ENCODE data around the gene CD14. TPM values are rescaled to one million over a fixed set of nuclear protein-coding genes. Genes with fewer than 3 reads are reported as not detected.

The CD14 gene
- total RNA-seq (100 to 1,000 TPM; 104 to 205 TPM), polyA plus RNA-seq (100 to 1,000 TPM in 1 of 2 donors, 10 to 100 TPM in 1; 34.9 to 115 TPM)
- long read RNA-seq, donor 1, transcript CD14-203 (3 exons, 882 nt), result minor isoform, 9 of 284 reads
- long read RNA-seq, donor 1, transcript CD14-201 (2 exons, 1,886 nt), result major isoform, 257 of 284 reads
- long read RNA-seq, donor 1, partial matches to known transcripts, result 0 of 284 reads
- long read RNA-seq, donor 1, other reads (novel, unspliced or antisense), result 18 of 284 reads
- long read RNA-seq, donor 2, transcript CD14-201 (2 exons, 1,886 nt), result major isoform, 64 of 71 reads
- long read RNA-seq, donor 2, partial matches to known transcripts, result 0 of 71 reads
- long read RNA-seq, donor 2, other reads (novel, unspliced or antisense), result 6 of 71 reads

DNA sequence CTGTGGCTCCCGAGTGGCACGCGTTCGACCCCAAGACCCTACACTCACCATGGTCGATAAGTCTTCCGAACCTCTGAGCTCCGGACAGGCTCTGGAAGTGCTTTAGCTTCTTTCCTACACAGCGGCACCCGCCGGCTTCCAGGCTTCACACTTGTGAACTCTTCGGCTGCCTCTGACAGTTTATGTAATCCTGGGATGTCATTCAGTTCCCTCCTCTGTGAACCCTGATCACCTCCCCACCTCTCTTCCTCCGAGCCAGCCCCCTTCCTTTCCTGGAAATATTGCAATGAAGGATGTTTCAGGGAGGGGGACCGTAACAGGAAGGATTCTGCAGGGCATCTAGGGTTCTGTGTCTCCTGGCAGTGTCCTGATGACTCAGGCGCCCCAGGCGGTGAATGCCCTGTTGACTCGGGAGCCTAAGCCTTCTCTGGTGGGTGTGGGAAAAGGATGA lies at the start of gene CD14:
Gene CD14 (minus strand): TSS at position 155 of the 451 bp plus-strand sequence. CDS start 104 bp downstream, at position 51.
- ATAC-seq (ENCODE audit: low FRiP score) (peak; percentile 72), DNase-seq (peak; percentile 84)
- Histone ChIP-seq H3K36me3 (ENCODE audit: control insufficient read depth in 1 of 2, insufficient read depth in 2 of 2, low read length in 1 of 2) (no peaks in the 10 kb centered on the region), H3K27me3 (ENCODE audit: control insufficient read depth in 1 of 2, insufficient read depth in 2 of 2, low read length in 1 of 2) (no peaks in the 10 kb centered on the region), H3K4me1 (ENCODE audit: control insufficient read depth in 1 of 2, insufficient read depth in 2 of 2, low read length in 2 of 2) (no peaks in the 10 kb centered on the region), H3K9me3 (ENCODE audit: control insufficient read depth, low read length) (no peaks in the 10 kb centered on the region), H3K27ac (ENCODE audit: low read depth in 1 of 2, low read length in 2 of 2) (no peak within 1 kb of the TSS), H3K4me3 (ENCODE audit: low read length in 2 of 2) (peak within 1 kb of the TSS; percentile 15 to 28)
- intact Hi-C loops (cut with DNase I), result loop anchor here in 1 of 2 donors (2.0 kb wide), 1 partner anchor 66 kb away; no protein-coding TSS in a partner anchor
- WGBS, 2 donors, result 4 to 9% methylated on average over 16 of the region's 16 CpGs

DNA sequence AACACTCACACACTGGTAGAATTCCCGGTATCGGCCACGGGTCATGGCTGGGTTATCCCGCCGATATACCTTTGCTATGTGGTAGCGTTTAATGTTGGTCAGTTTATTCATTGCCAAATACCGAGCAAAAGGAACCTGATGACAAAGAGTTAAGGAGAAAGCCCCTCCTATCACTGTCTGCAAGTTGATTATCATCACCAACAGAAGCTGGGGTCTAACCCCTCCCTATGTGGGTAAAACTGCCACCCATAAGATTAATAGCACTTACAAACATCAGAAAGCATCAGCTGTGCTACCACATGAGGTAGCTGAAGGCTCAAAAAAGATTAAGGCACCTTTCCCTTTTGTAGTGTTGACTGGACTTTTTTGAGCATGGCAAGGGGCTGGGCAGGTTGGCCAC lies 46.0 kb upstream of the CD14 start:
- intact Hi-C loops (cut with DNase I), result no loop called here
- 96 to 97% methylated on average over 7 of the region's 7 CpGs for WGBS, 2 donors
- no peaks in the 10 kb centered on the region for H3K27me3 ChIP-seq (ENCODE audit: control insufficient read depth in 1 of 2, insufficient read depth in 2 of 2, low read length in 1 of 2)
- no peaks in the 10 kb centered on the region for H3K9me3 ChIP-seq (ENCODE audit: control insufficient read depth, low read length)
- no peak overlapping the region for H3K27ac ChIP-seq (ENCODE audit: low read depth in 1 of 2, low read length in 2 of 2)
- ATAC-seq (ENCODE audit: low FRiP score), result no peak
- DNase-seq, result no peak
- H3K36me3 ChIP-seq (ENCODE audit: control insufficient read depth in 1 of 2, insufficient read depth in 2 of 2, low read length in 1 of 2), result peaks cover 3 to 16% of the 10 kb centered on the region in 2 donors
- no peaks in the 10 kb centered on the region for H3K4me1 ChIP-seq (ENCODE audit: control insufficient read depth in 1 of 2, insufficient read depth in 2 of 2, low read length in 2 of 2)
- H3K4me3 ChIP-seq (ENCODE audit: low read length in 2 of 2), result no peak overlapping the region

DNA sequence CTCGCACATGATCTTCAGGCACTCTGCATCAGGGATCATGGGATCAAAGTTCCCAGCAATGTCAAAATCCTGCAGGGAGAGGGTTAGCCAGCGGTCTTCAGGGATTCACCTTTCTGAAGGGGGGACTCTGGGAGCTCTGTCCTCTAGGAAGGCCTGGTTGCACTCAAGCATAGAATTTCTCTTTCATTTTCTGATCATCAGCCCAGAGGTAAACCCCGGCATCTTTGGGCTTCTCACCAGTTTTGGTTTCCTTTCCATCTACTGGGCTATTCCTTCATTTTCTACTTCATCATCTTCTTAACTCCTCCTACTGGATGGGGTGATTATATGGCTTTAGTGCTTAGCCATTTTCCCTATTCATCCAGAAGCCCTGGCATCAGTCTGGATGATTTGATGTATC lies 45.0 kb upstream of the CD14 start:
- ATAC-seq (ENCODE audit: low FRiP score) (no peak), DNase-seq (no peak)
- H3K4me3 ChIP-seq (ENCODE audit: low read length in 2 of 2), result no peak overlapping the region
- no peaks in the 10 kb centered on the region for H3K9me3 ChIP-seq (ENCODE audit: control insufficient read depth, low read length)
- H3K36me3 ChIP-seq (ENCODE audit: control insufficient read depth in 1 of 2, insufficient read depth in 2 of 2, low read length in 1 of 2), result peaks cover 3 to 16% of the 10 kb centered on the region in 2 donors
- WGBS, 2 donors, result 96 to 99% methylated on average over 3 of the region's 3 CpGs
- intact Hi-C loops (cut with DNase I), result no loop called here
- H3K27me3 ChIP-seq (ENCODE audit: control insufficient read depth in 1 of 2, insufficient read depth in 2 of 2, low read length in 1 of 2), result no peaks in the 10 kb centered on the region
- H3K4me1 ChIP-seq (ENCODE audit: control insufficient read depth in 1 of 2, insufficient read depth in 2 of 2, low read length in 2 of 2), result no peaks in the 10 kb centered on the region
- H3K27ac ChIP-seq (ENCODE audit: low read depth in 1 of 2, low read length in 2 of 2), result no peak overlapping the region

DNA sequence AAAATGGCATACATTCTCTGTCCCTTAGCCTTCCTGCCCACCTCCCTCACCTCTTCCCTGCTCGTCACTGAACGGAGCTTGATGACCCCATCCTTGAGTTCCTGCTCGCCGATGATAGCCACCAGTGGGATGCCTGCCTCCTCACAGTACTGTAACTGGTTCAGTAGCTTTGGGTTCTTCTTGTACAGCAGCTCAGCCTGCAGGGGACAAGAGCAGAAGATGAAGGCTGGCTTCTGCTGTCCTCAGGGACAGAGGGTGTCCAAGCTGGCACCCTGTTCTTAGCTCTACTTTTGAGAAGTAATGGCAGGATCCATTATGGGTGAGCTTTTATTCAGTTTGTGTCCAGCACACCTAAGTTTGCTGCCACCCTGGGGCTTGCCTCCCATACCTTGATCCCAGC lies 41.7 kb upstream of the CD14 start:
- Histone ChIP-seq H3K27ac (ENCODE audit: low read depth in 1 of 2, low read length in 2 of 2) (no peak overlapping the region), H3K4me1 (ENCODE audit: control insufficient read depth in 1 of 2, insufficient read depth in 2 of 2, low read length in 2 of 2) (no peaks in the 10 kb centered on the region), H3K9me3 (ENCODE audit: control insufficient read depth, low read length) (no peaks in the 10 kb centered on the region), H3K4me3 (ENCODE audit: low read length in 2 of 2) (no peak overlapping the region), H3K27me3 (ENCODE audit: control insufficient read depth in 1 of 2, insufficient read depth in 2 of 2, low read length in 1 of 2) (no peaks in the 10 kb centered on the region), H3K36me3 (ENCODE audit: control insufficient read depth in 1 of 2, insufficient read depth in 2 of 2, low read length in 1 of 2) (peaks cover 0 to 12% of the 10 kb centered on the region in 2 donors)
- WGBS, 2 donors, result 87 to 88% methylated on average over 4 of the region's 4 CpGs
- intact Hi-C loops (cut with DNase I), result no loop called here
- ATAC-seq (ENCODE audit: low FRiP score), result no peak
- DNase-seq, result no peak

GRCh38 chr5:140674211-140674610 lies 41.2 kb upstream of the CD14 start:
- DNase-seq, result no peak
- ATAC-seq (ENCODE audit: low FRiP score), result no peak
- intact Hi-C loops (cut with DNase I), result no loop called here
- H3K36me3 ChIP-seq (ENCODE audit: control insufficient read depth in 1 of 2, insufficient read depth in 2 of 2, low read length in 1 of 2), result peaks cover 0 to 13% of the 10 kb centered on the region in 2 donors
- H3K4me3 ChIP-seq (ENCODE audit: low read length in 2 of 2), result no peak overlapping the region
- no peak overlapping the region for H3K27ac ChIP-seq (ENCODE audit: low read depth in 1 of 2, low read length in 2 of 2)
- whole genome bisulfite sequencing, 2 donors, result 87 to 88% methylated on average over 2 of the region's 2 CpGs
- no peaks in the 10 kb centered on the region for H3K4me1 ChIP-seq (ENCODE audit: control insufficient read depth in 1 of 2, insufficient read depth in 2 of 2, low read length in 2 of 2)
- H3K27me3 ChIP-seq (ENCODE audit: control insufficient read depth in 1 of 2, insufficient read depth in 2 of 2, low read length in 1 of 2), result no peaks in the 10 kb centered on the region
- H3K9me3 ChIP-seq (ENCODE audit: control insufficient read depth, low read length), result no peaks in the 10 kb centered on the region

- peaks cover 0 to 16% of the 10 kb centered on the region in 2 donors for H3K36me3 ChIP-seq (ENCODE audit: control insufficient read depth in 1 of 2, insufficient read depth in 2 of 2, low read length in 1 of 2)
- H3K27me3 ChIP-seq (ENCODE audit: control insufficient read depth in 1 of 2, insufficient read depth in 2 of 2, low read length in 1 of 2), result no peaks in the 10 kb centered on the region
- no peak for DNase-seq
- no peaks in the 10 kb centered on the region for H3K9me3 ChIP-seq (ENCODE audit: control insufficient read depth, low read length)
- WGBS, 2 donors, result 81% methylated on average over 32 to 45 of the region's 45 CpGs
- intact Hi-C loops (cut with DNase I), result no loop called here
- H3K27ac ChIP-seq (ENCODE audit: low read depth in 1 of 2, low read length in 2 of 2), result no peak within 1 kb of the TSS
- no peak within 1 kb of the TSS for H3K4me3 ChIP-seq (ENCODE audit: low read length in 2 of 2)
- ATAC-seq (ENCODE audit: low FRiP score), result peak; percentile 4
- H3K4me1 ChIP-seq (ENCODE audit: control insufficient read depth in 1 of 2, insufficient read depth in 2 of 2, low read length in 2 of 2), result no peaks in the 10 kb centered on the region
Observed at GRCh38 chr5:140673187-140673976, 40.4 kb upstream of the CD14 start, which contains the start of gene DND1. Gene DND1, minus strand, starts transcription at chr5:140673576. Its CDS starts 34 bp downstream, at chr5:140673542.

- H3K27me3 ChIP-seq (ENCODE audit: control insufficient read depth in 1 of 2, insufficient read depth in 2 of 2, low read length in 1 of 2), result no peaks in the 10 kb centered on the region
- H3K9me3 ChIP-seq (ENCODE audit: control insufficient read depth, low read length), result no peaks in the 10 kb centered on the region
- no peaks in the 10 kb centered on the region for H3K4me1 ChIP-seq (ENCODE audit: control insufficient read depth in 1 of 2, insufficient read depth in 2 of 2, low read length in 2 of 2)
- H3K36me3 ChIP-seq (ENCODE audit: control insufficient read depth in 1 of 2, insufficient read depth in 2 of 2, low read length in 1 of 2), result peaks cover 0 to 19% of the 10 kb centered on the region in 2 donors
- H3K4me3 ChIP-seq (ENCODE audit: low read length in 2 of 2), result no peak overlapping the region
- no peak overlapping the region for H3K27ac ChIP-seq (ENCODE audit: low read depth in 1 of 2, low read length in 2 of 2)
- WGBS, 2 donors, result 52 to 56% methylated on average over 70 of the region's 70 CpGs
- intact Hi-C loops (cut with DNase I), result no loop called here
- DNase-seq (peak in 1 of 2 donors; percentile 86), ATAC-seq (ENCODE audit: low FRiP score) (no peak)
Observed at GRCh38 chr5:140672455-140673186, 39.6 kb upstream of the CD14 start.

DNA sequence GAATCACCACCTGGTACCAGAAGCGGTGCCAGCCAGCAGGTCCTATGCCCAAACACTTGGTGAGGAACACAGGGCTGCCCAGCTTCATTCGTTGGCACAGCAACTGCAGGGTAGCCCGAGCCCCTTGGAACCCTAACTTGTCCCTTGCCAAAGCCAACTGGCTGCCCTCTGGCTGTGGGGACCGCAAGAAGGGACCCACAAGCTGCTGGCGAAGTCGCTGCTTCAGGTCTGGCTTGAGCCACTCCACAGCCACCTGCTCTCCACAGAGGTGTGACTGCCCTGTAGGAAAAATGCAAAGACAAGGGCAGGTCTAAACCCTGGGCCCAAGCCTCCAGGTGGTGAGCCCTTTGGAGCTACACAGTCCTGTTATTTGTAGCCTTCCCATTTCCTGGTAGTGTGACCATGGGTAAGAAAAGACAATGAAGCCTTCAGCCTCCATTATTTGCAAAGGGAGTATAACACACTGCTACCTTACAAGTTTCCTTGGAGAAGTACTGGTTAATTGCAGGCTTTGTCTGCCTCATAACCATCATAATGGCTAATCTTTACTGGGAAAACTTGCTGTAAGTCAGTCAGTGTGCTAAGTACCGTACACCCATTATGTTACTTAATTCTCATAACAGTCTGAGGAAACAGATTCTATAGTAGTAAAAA lies 38.6 kb upstream of the CD14 start:
- no peak for DNase-seq
- WGBS, 2 donors, result 91 to 95% methylated on average over 4 to 6 of the region's 7 CpGs
- no peak overlapping the region for H3K27ac ChIP-seq (ENCODE audit: low read depth in 1 of 2, low read length in 2 of 2)
- intact Hi-C loops (cut with DNase I), result no loop called here
- no peak overlapping the region for H3K4me3 ChIP-seq (ENCODE audit: low read length in 2 of 2)
- no peaks in the 10 kb centered on the region for H3K4me1 ChIP-seq (ENCODE audit: control insufficient read depth in 1 of 2, insufficient read depth in 2 of 2, low read length in 2 of 2)
- H3K27me3 ChIP-seq (ENCODE audit: control insufficient read depth in 1 of 2, insufficient read depth in 2 of 2, low read length in 1 of 2), result no peaks in the 10 kb centered on the region
- ATAC-seq (ENCODE audit: low FRiP score), result no peak
- no peaks in the 10 kb centered on the region for H3K9me3 ChIP-seq (ENCODE audit: control insufficient read depth, low read length)
- H3K36me3 ChIP-seq (ENCODE audit: control insufficient read depth in 1 of 2, insufficient read depth in 2 of 2, low read length in 1 of 2), result peaks cover 0 to 14% of the 10 kb centered on the region in 2 donors

Measured in aorta (tissue), 5 donors.